ENCODE results near the gene CLDND2. TPM values are rescaled to one million over a fixed set of nuclear protein-coding genes. Genes with fewer than 3 reads are reported as not detected.

CLDND2 gene
- total RNA-seq, 1 donor from 2014 or later = 2.4 TPM

GRCh38 chr19:51364200-51365106 lies 4.3 kb downstream of the CLDND2 start:
- intact Hi-C loops (cut with DNase I) = no loop called here
- ATAC-seq (no peak), DNase-seq (ENCODE audit: low spot score) (no peak)

GRCh38 chr19:51361239-51361638 lies 7.6 kb downstream of the CLDND2 start:
- ATAC-seq (no peak), DNase-seq (ENCODE audit: low spot score) (no peak)
- intact Hi-C loops (cut with DNase I) = no loop called here

GRCh38 chr19:51359294-51359693 lies 9.5 kb downstream of the CLDND2 start:
- DNase-seq (ENCODE audit: low spot score) (no peak), ATAC-seq (peak; percentile 57)
- intact Hi-C loops (cut with DNase I) = no loop called here

- ATAC-seq (no peak), DNase-seq (ENCODE audit: low spot score) (no peak)
- intact Hi-C loops (cut with DNase I) = no loop called here
Measured at GRCh38 chr19:51357952-51358351, 10.9 kb downstream of the CLDND2 start.

- intact Hi-C loops (cut with DNase I) = no loop called here
- no peak for DNase-seq (ENCODE audit: low spot score)
- ATAC-seq = no peak
Measured at GRCh38 chr19:51356159-51356801, 12.5 kb downstream of the CLDND2 start.

- ATAC-seq = peak; percentile 75
- intact Hi-C loops (cut with DNase I) = no loop called here
- DNase-seq (ENCODE audit: low spot score) = no peak
Measured at GRCh38 chr19:51354742-51355148, 14.1 kb downstream of the CLDND2 start.

GRCh38 chr19:51354103-51354741 lies 14.6 kb downstream of the CLDND2 start:
- intact Hi-C loops (cut with DNase I) = no loop called here
- peak; percentile 55 for ATAC-seq
- DNase-seq (ENCODE audit: low spot score) = no peak

- ATAC-seq (no peak), DNase-seq (ENCODE audit: low spot score) (no peak)
- intact Hi-C loops (cut with DNase I) = no loop called here
Measured at GRCh38 chr19:51352783-51353360, 15.9 kb downstream of the CLDND2 start.

- DNase-seq (ENCODE audit: low spot score) (no peak), ATAC-seq (no peak)
- intact Hi-C loops (cut with DNase I) = no loop called here
Measured at GRCh38 chr19:51351266-51351990, 17.4 kb downstream of the CLDND2 start.

GRCh38 chr19:51347209-51347928 lies 21.4 kb downstream of the CLDND2 start:
- DNase-seq (ENCODE audit: low spot score) = no peak
- intact Hi-C loops (cut with DNase I) = loop anchor here (5.0 kb wide), 1 partner anchor 1055 kb away; no protein-coding TSS in a partner anchor
- ATAC-seq = no peak

- ATAC-seq = no peak
- intact Hi-C loops (cut with DNase I) = loop anchor here (5.0 kb wide), 1 partner anchor 1056 kb away; no protein-coding TSS in a partner anchor
- DNase-seq (ENCODE audit: low spot score) = no peak
Measured at GRCh38 chr19:51346742-51347141, 22.1 kb downstream of the CLDND2 start.

GRCh38 chr19:51345076-51345620 lies 23.7 kb downstream of the CLDND2 start:
- no peak for ATAC-seq
- intact Hi-C loops (cut with DNase I) = loop anchor here (5.0 kb wide), 1 partner anchor 1057 kb away; no protein-coding TSS in a partner anchor

GRCh38 chr19:51342631-51343569 lies 25.9 kb downstream of the CLDND2 start:
- DNase-seq (ENCODE audit: low spot score) (no peak), ATAC-seq (no peak)
- intact Hi-C loops (cut with DNase I) = no loop called here

More at GRCh38 chr19:51345076-51345620, 23.7 kb downstream of the CLDND2 start:
- DNase-seq (ENCODE audit: low spot score) = no peak

GRCh38 chr19:51341976-51342580 lies 26.7 kb downstream of the CLDND2 start, which contains the start of gene VSIG10L:
Gene VSIG10L (minus strand): TSS chr19:51342139. CDS start chr19:51342124, 15 bp downstream.
- intact Hi-C loops (cut with DNase I) = no loop called here
- no peak for DNase-seq (ENCODE audit: low spot score)

GRCh38 chr19:51341066-51341465 lies 27.7 kb downstream of the CLDND2 start:
- DNase-seq (ENCODE audit: low spot score) (no peak), ATAC-seq (no peak)
- intact Hi-C loops (cut with DNase I) = no loop called here

More at GRCh38 chr19:51341976-51342580, 26.7 kb downstream of the CLDND2 start, which contains the start of gene VSIG10L:
- no peak for ATAC-seq

All from sciatic nerve (tissue), 2 donors.